T-cell (primary cell): ENCODE data around the gene RBKS. TPM values are rescaled to one million over a fixed set of nuclear protein-coding genes. Genes with fewer than 3 reads are reported as not detected.

Experiments used
- ATAC-seq, 4 experiments: fragments of 200-7000 bp in 3 of 4; fragments of 150-1000 bp in 1 of 4; cut with Tn5 transposase; replicated peaks in 1 of 4; 1 replicate in 3 of 4; 2 replicates in 1 of 4; pipeline ENCODE4 v1.10.0; 2021; ENCODE audit warnings: moderate library complexity in 3 of 4, mild to moderate bottlenecking in 2 of 4, moderate number of reproducible peaks in 1 of 4
- CTCF ChIA-PET, 2 donors: fragments of 300-600 bp; sonication (Branson Sonifier 250); formaldehyde crosslinking; loops; one replicate each; lab custom pipeline; 2022; ENCODE audit warnings: antibody characterized with exemption in 2 of 2; lab: Charles Lee
- POLR2A ChIA-PET, 2 donors: fragments of 300-600 bp; sonication (Branson Sonifier 250); formaldehyde crosslinking; loops; one replicate each; lab custom pipeline; 2022; ENCODE audit warnings: antibody characterized with exemption in 2 of 2; lab: Charles Lee
- DNase-seq, 35 experiments: peaks; one replicate each; pipeline versions ENCODE4 v3.0.0 to v3.0.0-alpha.2; 2013 to 2023
- H3K27ac ChIP-seq: one replicate; pipeline ENCODE4 v1.5.1; 2013; ENCODE audit warnings: low read length
- H3K27me3 ChIP-seq, 2 experiments: replicated peaks in 1 of 2; 1 replicate in 1 of 2; 2 replicates in 1 of 2; pipeline versions ENCODE4 v1.6.1 to v1.7.0; 2013; ENCODE audit warnings: low read length in 1 of 2, mixed read lengths in 1 of 2; ENCODE audit not compliant: control insufficient read depth in 2 of 2, insufficient read depth in 2 of 2; ENCODE audit errors: extremely low read depth in 1 of 2
- H3K36me3 ChIP-seq, 2 donors: 1 replicate in 1 of 2; 2 replicates in 1 of 2; pipeline versions ENCODE4 v1.6.1 to v1.7.0; 2013; ENCODE audit warnings: low read length in 1 of 2; ENCODE audit not compliant: control insufficient read depth in 2 of 2, insufficient read depth in 1 of 2; ENCODE audit errors: extremely low read depth in 1 of 2
- H3K4me1 ChIP-seq, 2 experiments: 1 replicate in 1 of 2; 2 replicates in 1 of 2; pipeline versions ENCODE4 v1.6.1 to v1.7.0; 2013; ENCODE audit warnings: low read length in 2 of 2, mixed read lengths in 1 of 2; ENCODE audit not compliant: insufficient read depth in 2 of 2, control insufficient read depth in 1 of 2; ENCODE audit errors: extremely low read depth in 1 of 2
- H3K4me3 ChIP-seq, 2 donors: 1 replicate in 1 of 2; 2 replicates in 1 of 2; pipeline versions ENCODE4 v1.5.1 to v1.7.0; 2013; ENCODE audit warnings: mild to moderate bottlenecking in 2 of 2, low read length in 1 of 2, moderate library complexity in 1 of 2; ENCODE audit not compliant: control insufficient read depth in 1 of 2; ENCODE audit errors: extremely low read depth in 1 of 2
- H3K9me3 ChIP-seq: 2 replicates; pipeline ENCODE4 v1.7.0; 2013
- H3K27ac Mint-ChIP-seq, 2 donors: one replicate each; pipeline ENCODE4 v1.8.0; 2020 to 2021; ENCODE audit warnings: mild to moderate bottlenecking in 2 of 2, mixed read lengths in 2 of 2
- H3K27me3 Mint-ChIP-seq, 2 donors: one replicate each; pipeline ENCODE4 v1.8.0; 2021 to 2022; ENCODE audit warnings: mixed read lengths in 2 of 2
- H3K36me3 Mint-ChIP-seq: one replicate; pipeline ENCODE4 v1.8.0; 2021; ENCODE audit warnings: mixed read lengths
- H3K4me1 Mint-ChIP-seq, 3 donors: one replicate each; pipeline ENCODE4 v1.8.0; 2020 to 2022; ENCODE audit warnings: mixed read lengths in 3 of 3, mild to moderate bottlenecking in 1 of 3
- H3K4me3 Mint-ChIP-seq, 3 donors: one replicate each; pipeline ENCODE4 v1.8.0; 2020 to 2022; ENCODE audit warnings: mild to moderate bottlenecking in 3 of 3, mixed read lengths in 3 of 3, moderate library complexity in 3 of 3
- H3K9me3 Mint-ChIP-seq, 3 donors: one replicate each; pipeline ENCODE4 v1.8.0; 2020 to 2022; ENCODE audit warnings: mixed read lengths in 3 of 3
- WGBS: methylation state at CpG from one replicate; pipeline ENCODE4 v1.1.5; 2013; ENCODE audit warnings: missing lambda C conversion rate; ENCODE audit not compliant: insufficient coverage; 5-methylcytosine and 5-hydroxymethylcytosine counted together
- total RNA-seq, 35 experiments: library from RNA in 6 of 35; stranded (reverse) in 6 of 35; fragments of 120-200 nt in 1 of 35; gene quantifications; one replicate each; pipeline versions ENCODE4 v1.2.1 to v1.2.4 and lab custom pipeline; 2013 to 2026

Gene RBKS
- total RNA-seq, 5 donors from 2014 or later (not counting 1 experiment from before 2014, with no cell fraction given), result 1.1 to 6.7 (median 1.5) TPM

DNA sequence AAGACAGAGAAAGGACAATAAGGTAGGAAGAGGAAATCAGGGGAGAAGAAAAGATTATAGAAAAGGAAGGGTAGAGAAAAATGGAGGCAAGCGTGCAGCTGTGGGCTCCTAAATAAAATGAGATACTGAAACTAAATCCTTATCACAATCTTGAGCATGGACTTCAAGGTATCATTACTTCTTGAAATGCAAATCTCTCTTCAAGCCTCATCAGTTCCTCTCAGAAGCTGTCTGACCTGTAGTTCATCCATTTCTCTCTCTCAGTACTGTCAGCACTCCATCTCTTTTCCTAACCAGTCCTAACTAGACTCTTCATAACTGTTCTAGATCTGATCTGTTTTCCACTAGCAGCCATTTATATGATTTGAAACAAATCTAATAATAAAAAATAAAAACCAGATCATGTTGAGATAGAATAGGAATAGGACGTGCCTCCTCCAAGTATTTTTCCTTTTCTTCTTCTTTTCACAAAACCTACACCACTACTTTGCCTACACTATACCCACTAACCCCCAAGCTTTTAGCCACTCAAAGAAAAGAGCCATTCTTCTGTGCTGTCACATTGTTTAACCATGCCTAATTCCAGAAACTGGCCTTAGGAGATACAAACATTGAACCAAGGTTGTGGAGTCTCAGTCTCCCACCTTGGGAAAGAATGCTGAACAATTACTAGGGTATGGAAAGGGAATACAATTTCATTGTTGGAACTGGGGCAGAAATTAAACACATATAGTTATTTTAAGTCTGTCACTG is 21.4 kb upstream of the RBKS start:
- POLR2A ChIA-PET, result no interaction called here
- H3K9me3 Mint-ChIP-seq, result no peaks in the 10 kb centered on the region
- no peaks in the 10 kb centered on the region for H3K27me3 Mint-ChIP-seq
- H3K27ac Mint-ChIP-seq, result no peak overlapping the region
- WGBS, result no CpG with 5 or more reads among the region's 2 CpGs
- H3K4me3 Mint-ChIP-seq, result no peak overlapping the region
- peaks cover 26 to 34% (median 28%) of the 10 kb centered on the region in 3 donors for H3K4me1 Mint-ChIP-seq
- H3K4me1 ChIP-seq, result no peaks in the 10 kb centered on the region
- H3K36me3 ChIP-seq, result no peaks in the 10 kb centered on the region
- DNase-seq (no peak), ATAC-seq (no peak)
- no peak overlapping the region for H3K4me3 ChIP-seq
- CTCF ChIA-PET, result interaction anchor here in 1 of 2 donors (0.6 kb wide), 1 partner anchor 21 kb away, joined by 3 read pairs; no protein-coding TSS in a partner anchor
- H3K27ac ChIP-seq, result no peak overlapping the region
- H3K36me3 Mint-ChIP-seq, result peaks cover 41% of the 10 kb centered on the region
- H3K27me3 ChIP-seq, result no peaks in the 10 kb centered on the region
- no peaks in the 10 kb centered on the region for H3K9me3 ChIP-seq

DNA sequence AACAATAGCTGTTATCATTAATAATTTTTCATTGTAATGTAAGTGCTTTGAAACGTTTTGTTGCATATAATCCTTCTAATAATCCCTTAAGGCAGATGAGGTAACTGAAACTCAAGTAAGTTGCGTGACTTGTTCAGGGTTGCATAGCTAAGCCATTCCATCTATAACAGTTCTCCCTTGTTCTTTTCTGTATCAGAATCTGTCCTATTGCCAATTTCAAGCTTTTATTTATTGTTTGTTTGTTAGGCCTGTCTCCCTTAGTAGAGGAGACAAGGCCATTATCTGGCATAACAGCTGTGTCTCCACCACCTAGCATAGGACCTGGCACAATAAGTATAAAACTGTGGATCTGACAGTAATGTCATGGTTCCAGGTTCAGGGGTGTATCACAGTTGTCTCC is 19.7 kb upstream of the RBKS start:
- no peaks in the 10 kb centered on the region for H3K9me3 ChIP-seq
- POLR2A ChIA-PET, result no interaction called here

DNA sequence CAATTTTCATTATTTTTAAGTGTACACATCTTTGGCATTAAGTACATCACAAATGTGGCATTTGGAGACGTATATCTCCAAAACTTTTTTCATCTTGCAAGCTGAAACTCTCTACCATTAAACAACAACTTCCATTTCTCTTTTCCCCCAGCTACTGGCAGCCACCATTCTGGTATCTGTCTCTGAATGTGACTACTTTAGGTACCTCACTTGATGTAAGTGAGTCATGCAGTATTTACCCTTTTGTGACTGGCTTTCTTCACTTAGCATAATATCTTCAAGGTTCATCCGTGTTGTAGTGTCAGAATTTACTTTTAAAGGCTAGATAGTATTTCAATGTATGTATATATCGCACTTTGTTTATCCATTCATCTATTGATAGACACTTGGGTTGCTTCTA is 17.4 kb upstream of the RBKS start:
- peaks cover 62% of the 10 kb centered on the region for H3K36me3 Mint-ChIP-seq

More for the DNA sequence above, 19.7 kb upstream of the RBKS start:
- H3K27ac Mint-ChIP-seq, result no peak overlapping the region
- no peak overlapping the region for H3K4me3 Mint-ChIP-seq
- peaks cover 42 to 45% (median 43%) of the 10 kb centered on the region in 3 donors for H3K4me1 Mint-ChIP-seq
- Histone ChIP-seq H3K36me3 (no peaks in the 10 kb centered on the region), H3K4me3 (no peak overlapping the region), H3K27me3 (no peaks in the 10 kb centered on the region), H3K4me1 (no peaks in the 10 kb centered on the region), H3K27ac (no peak overlapping the region)
- H3K9me3 Mint-ChIP-seq, result no peaks in the 10 kb centered on the region
- H3K36me3 Mint-ChIP-seq, result peaks cover 54% of the 10 kb centered on the region
- CTCF ChIA-PET, result no interaction called here
- DNase-seq (no peak), ATAC-seq (no peak)
- H3K27me3 Mint-ChIP-seq, result no peaks in the 10 kb centered on the region
- no CpG with 5 or more reads among the region's 2 CpGs for WGBS

DNA sequence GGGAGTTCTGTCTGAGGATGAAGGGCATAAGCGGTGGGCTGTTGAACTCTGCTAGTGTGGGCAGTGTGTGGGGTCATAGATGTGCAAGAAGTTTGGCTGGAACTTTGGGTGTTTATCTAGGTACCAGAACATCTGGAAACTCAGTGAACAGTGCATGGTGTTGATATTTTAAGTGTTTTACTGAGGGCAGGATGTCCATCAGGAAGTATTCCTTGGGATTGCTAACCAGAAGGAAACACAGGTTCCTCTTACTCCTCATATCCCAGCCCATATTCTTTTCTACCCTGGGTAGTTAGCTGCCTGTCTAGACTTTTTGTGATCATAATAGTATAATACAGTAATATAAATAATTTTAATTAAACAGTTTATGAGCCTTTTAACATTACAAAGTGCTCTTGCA is 15.9 kb upstream of the RBKS start:
- peaks cover 65% of the 10 kb centered on the region for H3K36me3 Mint-ChIP-seq
- ATAC-seq, result no peak

More for the DNA sequence above, 17.4 kb upstream of the RBKS start:
- Histone ChIP-seq H3K36me3 (no peaks in the 10 kb centered on the region), H3K4me3 (no peak overlapping the region), H3K9me3 (no peaks in the 10 kb centered on the region), H3K4me1 (no peaks in the 10 kb centered on the region), H3K27me3 (no peaks in the 10 kb centered on the region), H3K27ac (no peak overlapping the region)
- no CpG with 5 or more reads among the region's 3 CpGs for WGBS
- Mint-ChIP-seq H3K4me3 (no peak overlapping the region), H3K9me3 (no peaks in the 10 kb centered on the region), H3K27ac (no peak overlapping the region), H3K4me1 (peaks cover 45 to 51% (median 49%) of the 10 kb centered on the region in 3 donors), H3K27me3 (no peaks in the 10 kb centered on the region)
- DNase-seq (no peak), ATAC-seq (no peak)
- ChIA-PET CTCF (no interaction called here), POLR2A (interaction anchor here in 1 of 2 donors (0.5 to 0.6 kb wide), 2 partner anchors 63 to 119 kb away, joined by 3 read pairs; no protein-coding TSS in a partner anchor)

DNA sequence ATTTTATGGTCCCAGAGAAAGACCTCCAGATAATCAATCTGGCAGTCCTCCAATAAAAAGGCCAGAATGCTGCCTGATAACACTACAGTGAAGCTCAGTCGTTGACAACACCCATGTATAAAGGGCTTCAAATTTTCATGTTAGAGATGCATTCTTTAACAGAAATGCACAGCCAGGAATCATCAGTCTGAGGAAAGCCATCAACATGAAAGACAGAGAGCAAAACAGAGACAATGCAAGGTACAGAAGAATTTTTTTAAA is 14.1 kb upstream of the RBKS start:
- peaks cover 40 to 58% (median 52%) of the 10 kb centered on the region in 3 donors for H3K4me1 Mint-ChIP-seq
- Histone ChIP-seq H3K4me1 (no peaks in the 10 kb centered on the region), H3K4me3 (no peak overlapping the region), H3K36me3 (no peaks in the 10 kb centered on the region), H3K9me3 (no peaks in the 10 kb centered on the region), H3K27ac (no peak overlapping the region), H3K27me3 (no peaks in the 10 kb centered on the region)
- peaks cover 67% of the 10 kb centered on the region for H3K36me3 Mint-ChIP-seq
- no CpG with 5 or more reads among the region's 1 CpG for WGBS
- DNase-seq, result no peak
- H3K9me3 Mint-ChIP-seq, result no peaks in the 10 kb centered on the region
- CTCF ChIA-PET, result no interaction called here
- no peak overlapping the region for H3K27ac Mint-ChIP-seq
- H3K4me3 Mint-ChIP-seq, result no peak overlapping the region
- ATAC-seq, result no peak
- POLR2A ChIA-PET, result interaction anchor here in 1 of 2 donors (0.6 kb wide), 1 partner anchor 50 kb away, joined by 4 read pairs; no protein-coding TSS in a partner anchor
- H3K27me3 Mint-ChIP-seq, result no peaks in the 10 kb centered on the region

More for the DNA sequence above, 15.9 kb upstream of the RBKS start:
- no peaks in the 10 kb centered on the region for H3K9me3 Mint-ChIP-seq
- ChIA-PET POLR2A (no interaction called here), CTCF (no interaction called here)
- Histone ChIP-seq H3K9me3 (no peaks in the 10 kb centered on the region), H3K36me3 (no peaks in the 10 kb centered on the region), H3K27me3 (no peaks in the 10 kb centered on the region), H3K4me3 (no peak overlapping the region), H3K4me1 (no peaks in the 10 kb centered on the region), H3K27ac (no peak overlapping the region)
- DNase-seq, result no peak
- H3K4me3 Mint-ChIP-seq, result no peak overlapping the region
- peaks cover 44 to 56% (median 53%) of the 10 kb centered on the region in 3 donors for H3K4me1 Mint-ChIP-seq
- WGBS, result 100% methylated on average over 1 of the region's 1 CpG
- no peaks in the 10 kb centered on the region for H3K27me3 Mint-ChIP-seq
- no peak overlapping the region for H3K27ac Mint-ChIP-seq

DNA sequence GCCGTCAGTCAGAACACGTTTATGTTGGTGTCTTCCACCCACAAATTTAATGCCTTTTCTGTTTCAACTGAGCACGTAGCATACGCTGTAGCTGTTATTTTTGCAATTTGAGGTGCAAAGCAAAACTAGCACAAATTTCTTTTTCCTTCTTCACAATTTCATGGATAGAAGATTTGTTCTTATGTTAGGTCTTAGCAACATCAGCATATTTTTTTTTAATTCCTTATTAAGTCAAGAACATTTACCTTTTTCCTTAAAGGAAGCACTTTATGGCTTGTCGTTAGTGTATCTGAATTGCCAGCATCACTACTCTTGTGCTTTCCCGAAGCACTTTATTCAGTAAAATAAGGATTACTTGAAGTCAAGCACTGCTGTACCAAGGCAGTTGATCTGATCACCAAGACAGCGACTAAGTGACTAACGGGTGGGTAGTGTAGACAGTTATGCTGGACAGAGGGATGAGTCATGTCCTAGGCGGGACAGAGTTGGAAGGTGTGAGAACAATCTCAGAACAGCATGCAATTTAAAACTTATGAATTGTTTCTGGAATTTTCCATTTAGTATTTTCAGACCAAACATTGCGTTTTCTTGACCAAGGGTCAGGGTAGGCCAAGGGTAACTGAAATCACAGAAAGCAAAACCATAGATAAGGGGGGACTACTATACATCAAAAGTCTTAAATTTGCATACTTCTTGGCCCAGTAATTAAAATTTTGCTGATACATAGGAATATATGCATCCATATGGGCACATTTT is 13.6 kb upstream of the RBKS start:
- no peak for DNase-seq
- CTCF ChIA-PET, result no interaction called here
- H3K4me1 ChIP-seq, result no peaks in the 10 kb centered on the region
- no peaks in the 10 kb centered on the region for H3K27me3 ChIP-seq
- H3K36me3 Mint-ChIP-seq, result peaks cover 69% of the 10 kb centered on the region
- no peak for ATAC-seq
- H3K4me3 ChIP-seq, result no peak overlapping the region
- no peaks in the 10 kb centered on the region for H3K9me3 ChIP-seq
- H3K4me1 Mint-ChIP-seq, result peaks cover 40 to 56% (median 50%) of the 10 kb centered on the region in 3 donors
- H3K27ac Mint-ChIP-seq, result no peak overlapping the region
- H3K27ac ChIP-seq, result no peak overlapping the region
- POLR2A ChIA-PET, result interaction anchor here in 1 of 2 donors (0.6 kb wide), 1 partner anchor 49 kb away, joined by 4 read pairs; no protein-coding TSS in a partner anchor
- H3K36me3 ChIP-seq, result peaks cover 0 to under 1% of the 10 kb centered on the region in 2 donors
- H3K27me3 Mint-ChIP-seq, result no peaks in the 10 kb centered on the region
- 89% methylated on average over 6 of the region's 10 CpGs for WGBS
- no peaks in the 10 kb centered on the region for H3K9me3 Mint-ChIP-seq
- no peak overlapping the region for H3K4me3 Mint-ChIP-seq
